CD4-positive, alpha-beta T cell (primary cell): ENCODE measurements around the gene NR2F2. TPM values are rescaled to one million over a fixed set of nuclear protein-coding genes. Genes with fewer than 3 reads are reported as not detected.

Source experiments
- ATAC-seq: fragments of 200-7000 bp; cut with Tn5 transposase; one replicate; pipeline ENCODE4 v1.10.0; 2022; ENCODE audit warnings: mild to moderate bottlenecking; ENCODE audit not compliant: poor library complexity
- CTCF ChIA-PET: fragments of 350-600 bp; sonication (Branson Sonifier 250); formaldehyde crosslinking; loops from one replicate; lab custom pipeline; 2021; ENCODE audit warnings: antibody characterized with exemption, inconsistent platforms; lab: Charles Lee
- POLR2A ChIA-PET: fragments of 350-600 bp; sonication (Branson Sonifier 250); formaldehyde crosslinking; loops from one replicate; lab custom pipeline; 2021; ENCODE audit warnings: antibody characterized with exemption, inconsistent platforms; lab: Charles Lee
- DNase-seq, 14 experiments: peaks; one replicate each; pipeline ENCODE4 v3.0.0-alpha.2; 2013 to 2020; ENCODE audit warnings: mixed read lengths in 2 of 14
- H3K27ac ChIP-seq, 2 donors: one replicate each; pipeline versions ENCODE4 v1.5.1 to v1.7.0; 2013; ENCODE audit warnings: low read length in 2 of 2, low read depth in 1 of 2, mild to moderate bottlenecking in 1 of 2
- H3K27me3 ChIP-seq, 2 experiments: 1 replicate in 1 of 2; 2 replicates in 1 of 2; pipeline versions ENCODE4 v1.6.1 to v1.7.0; 2013; ENCODE audit warnings: low read length in 2 of 2, control low read depth in 1 of 2, mild to moderate bottlenecking in 1 of 2, moderate library complexity in 1 of 2; ENCODE audit not compliant: insufficient read depth in 2 of 2, control insufficient read depth in 1 of 2
- H3K36me3 ChIP-seq: one replicate; pipeline ENCODE4 v1.6.1; 2013; ENCODE audit warnings: low read length, control low read depth; ENCODE audit not compliant: insufficient read depth
- H3K4me1 ChIP-seq: one replicate; pipeline ENCODE4 v1.6.1; 2013; ENCODE audit warnings: low read length, control low read depth; ENCODE audit not compliant: insufficient read depth
- H3K4me3 ChIP-seq: one replicate; pipeline ENCODE4 v1.5.1; 2013; ENCODE audit warnings: mild to moderate bottlenecking, low read length, moderate library complexity
- H3K9me3 ChIP-seq, 2 experiments: 1 replicate in 1 of 2; 2 replicates in 1 of 2; pipeline versions ENCODE4 v1.6.1 to v1.7.0; 2013; ENCODE audit warnings: low read length in 2 of 2, mild to moderate bottlenecking in 2 of 2, control low read depth in 1 of 2, moderate library complexity in 1 of 2; ENCODE audit not compliant: control insufficient read depth in 1 of 2, insufficient read depth in 1 of 2
- H3K27ac Mint-ChIP-seq: one replicate; pipeline ENCODE4 v1.8.0; 2020; ENCODE audit warnings: mixed read lengths
- H3K27me3 Mint-ChIP-seq: one replicate; pipeline ENCODE4 v1.8.0; 2021; ENCODE audit warnings: mixed read lengths
- H3K36me3 Mint-ChIP-seq: one replicate; pipeline ENCODE4 v1.8.0; 2021; ENCODE audit warnings: low read depth, mixed read lengths
- H3K4me1 Mint-ChIP-seq: one replicate; pipeline ENCODE4 v1.8.0; 2021; ENCODE audit warnings: low read depth, mixed read lengths
- H3K4me3 Mint-ChIP-seq: one replicate; pipeline ENCODE4 v1.8.0; 2020; ENCODE audit warnings: mild to moderate bottlenecking, mixed read lengths
- H3K9me3 Mint-ChIP-seq: one replicate; pipeline ENCODE4 v1.8.0; 2020; ENCODE audit warnings: mixed read lengths
- CTCF ChIP-seq: fragments of 200-600 bp; IDR thresholded peaks from one replicate; pipeline ENCODE4 v1.8.0; 2022; ENCODE audit warnings: antibody characterized with exemption, mild to moderate bottlenecking
- intact Hi-C, 2 experiments: fragments of 100-400 bp; cut with DNase I in 1 of 2; cut with micrococcal nuclease in 1 of 2; formaldehyde crosslinking; loops; one replicate each; pipeline versions ENCODE4 v1.15.1 to v1.9.0; 2023 to 2025; cut with DNase I, micrococcal nuclease
- total RNA-seq, 174 experiments: library from RNA in 2 of 174; stranded (reverse) in 2 of 174; gene quantifications; one replicate each; pipeline ENCODE4 v1.2.3 and lab custom pipeline; 2021 to 2026

NR2F2 gene
- total RNA-seq, 2 experiments from 2014 or later, result not detected

DNA sequence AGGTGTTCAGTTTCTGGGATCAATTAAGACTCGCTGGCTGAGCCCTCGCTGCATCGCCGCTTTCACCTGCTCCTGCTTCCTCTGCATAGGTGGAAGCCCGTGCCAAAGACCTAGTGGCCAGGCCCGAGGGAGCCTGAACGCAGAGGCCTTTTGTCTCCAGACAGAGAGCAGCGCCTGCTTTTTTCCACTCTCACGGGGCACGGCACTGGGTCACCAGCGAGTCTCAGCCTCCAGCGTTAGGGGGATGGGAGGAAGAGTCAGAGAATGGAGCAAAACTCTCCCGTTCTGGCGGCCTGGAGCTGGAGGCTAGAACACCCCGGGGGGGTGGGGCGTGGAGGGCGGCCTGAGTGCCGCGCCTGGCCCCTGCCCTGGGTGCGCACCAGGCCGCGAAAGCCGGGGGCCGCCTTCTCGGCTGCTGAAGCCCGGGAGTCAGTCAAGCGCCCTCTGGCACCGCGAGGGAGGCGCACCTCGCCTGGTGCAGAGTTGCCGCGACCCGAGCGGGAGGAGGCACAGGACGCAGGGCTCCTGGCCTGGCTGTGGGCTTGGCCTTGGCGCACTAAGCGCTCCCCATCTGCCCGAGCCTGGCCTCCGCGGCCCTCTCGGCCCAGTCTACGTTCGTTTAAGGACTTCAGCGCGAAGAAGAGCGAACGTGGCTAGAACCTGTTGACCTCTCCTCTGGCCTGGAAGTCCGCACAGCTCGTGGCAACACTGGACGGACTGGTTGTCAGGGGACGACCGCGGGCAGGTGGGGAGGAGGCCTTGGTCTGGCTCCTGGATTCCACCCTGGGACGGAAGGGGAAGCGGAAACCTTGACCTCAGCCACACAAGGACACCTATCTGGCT lies 21.5 kb downstream of the NR2F2 start:
- Mint-ChIP-seq H3K27me3 (peaks cover 65% of the 10 kb centered on the region), H3K4me1 (peaks cover 10% of the 10 kb centered on the region), H3K27ac (no peak overlapping the region), H3K9me3 (no peaks in the 10 kb centered on the region), H3K36me3 (no peaks in the 10 kb centered on the region), H3K4me3 (no peak overlapping the region)
- intact Hi-C loops, result no loop called here
- Histone ChIP-seq H3K27me3 (peaks cover 82 to 95% of the 10 kb centered on the region in 2 experiments), H3K9me3 (peaks cover 5 to 54% of the 10 kb centered on the region in 2 experiments), H3K4me3 (no peak overlapping the region), H3K4me1 (peaks cover 18% of the 10 kb centered on the region), H3K27ac (no peak overlapping the region), H3K36me3 (no peaks in the 10 kb centered on the region)
- CTCF ChIA-PET, result no interaction called here
- DNase-seq, result no peak
- POLR2A ChIA-PET, result no interaction called here
- no peak for ATAC-seq
- TF ChIP-seq CTCF, result no peak

- intact Hi-C loops, result no loop called here
- H3K4me3 Mint-ChIP-seq, result no peak overlapping the region
- Histone ChIP-seq H3K36me3 (no peaks in the 10 kb centered on the region), H3K9me3 (peaks cover 5 to 50% of the 10 kb centered on the region in 2 experiments), H3K27me3 (peaks cover 80 to 91% of the 10 kb centered on the region in 2 experiments), H3K4me3 (no peak overlapping the region), H3K27ac (no peak overlapping the region), H3K4me1 (peaks cover 23% of the 10 kb centered on the region)
- no peaks in the 10 kb centered on the region for H3K9me3 Mint-ChIP-seq
- ATAC-seq, result no peak
- CTCF ChIA-PET, result no interaction called here
- no peaks in the 10 kb centered on the region for H3K36me3 Mint-ChIP-seq
- DNase-seq, result no peak
- peaks cover 15% of the 10 kb centered on the region for H3K4me1 Mint-ChIP-seq
- H3K27me3 Mint-ChIP-seq, result peaks cover 63% of the 10 kb centered on the region
- POLR2A ChIA-PET, result no interaction called here
- TF ChIP-seq CTCF, result no peak
- H3K27ac Mint-ChIP-seq, result no peak overlapping the region
Measured at GRCh38 chr15:96352604-96353405, 22.3 kb downstream of the NR2F2 start.

GRCh38 chr15:96353416-96353929 lies 23.0 kb downstream of the NR2F2 start:
- TF ChIP-seq CTCF, result no peak
- Histone ChIP-seq H3K36me3 (no peaks in the 10 kb centered on the region), H3K27me3 (peaks cover 84 to 92% of the 10 kb centered on the region in 2 experiments), H3K4me1 (peaks cover 30% of the 10 kb centered on the region), H3K27ac (no peak overlapping the region), H3K9me3 (peaks cover 5 to 55% of the 10 kb centered on the region in 2 experiments), H3K4me3 (no peak overlapping the region)
- CTCF ChIA-PET, result no interaction called here
- intact Hi-C loops, result no loop called here
- POLR2A ChIA-PET, result no interaction called here
- no peak overlapping the region for H3K27ac Mint-ChIP-seq
- ATAC-seq (no peak), DNase-seq (no peak)
- H3K4me1 Mint-ChIP-seq, result peaks cover 22% of the 10 kb centered on the region
- peaks cover 63% of the 10 kb centered on the region for H3K27me3 Mint-ChIP-seq
- no peaks in the 10 kb centered on the region for H3K36me3 Mint-ChIP-seq
- H3K9me3 Mint-ChIP-seq, result no peaks in the 10 kb centered on the region
- H3K4me3 Mint-ChIP-seq, result no peak overlapping the region
